GM12892 (cell line): ENCODE results near the gene IL18RAP.

Experiments used
- POLR2A ChIP-seq: IDR thresholded peaks from 2 replicates; pipeline ENCODE4 v1.6.1; 2011; ENCODE audit warnings: low read depth, low read length, control low read depth
- POLR2AphosphoS5 ChIP-seq: IDR thresholded peaks from 2 replicates; pipeline ENCODE4 v1.6.1; 2011; ENCODE audit warnings: low read depth, low read length, control low read depth
- TAF1 ChIP-seq: IDR thresholded peaks from 2 replicates; pipeline ENCODE4 v1.6.1; 2011; ENCODE audit warnings: low read depth, mild to moderate bottlenecking, control low read depth, low read length, borderline replicate concordance

- TF ChIP-seq POLR2A (no peak), POLR2AphosphoS5 (no peak), TAF1 (no peak)
Measured at GRCh38 chr2:102446936-102447335, 24.0 kb downstream of the IL18RAP start.
